ENCODE data around the gene DHODH.

The DHODH gene

GRCh38 chr16:72018470-72018869 is 9.9 kb downstream of the DHODH start:
- Histone ChIP-seq H3K23ac (ENCODE audit: low read depth, low read length, poor library complexity) (no peak overlapping the region), H3K4me2 (ENCODE audit: insufficient read depth, low read length, poor library complexity, severe bottlenecking) (no peak overlapping the region), H3K9ac (ENCODE audit: low read depth, low read length, poor library complexity) (no peak overlapping the region), H3K9me3 (replicated peaks in 1 of 2; ENCODE audit: control insufficient read depth in 2 of 2, insufficient read depth in 1 of 2, low read depth in 1 of 2, low read length in 2 of 2) (no peaks in the 10 kb centered on the region), H3K18ac (ENCODE audit: low read length) (no peak overlapping the region), H2AFZ (ENCODE audit: low read length) (no peak overlapping the region), H3K27me3 (ENCODE audit: control insufficient read depth in 3 of 3, insufficient read depth in 3 of 3, low read depth in 1 of 3, low read length in 3 of 3) (no peaks in the 10 kb centered on the region), H2BK15ac (ENCODE audit: low read length) (no peak overlapping the region), H3K4me1 (ENCODE audit: control insufficient read depth in 2 of 2, insufficient read depth in 1 of 2, low read depth in 1 of 2, low read length in 2 of 2) (peaks cover 0 to 2% of the 10 kb centered on the region in 2 donors), H3K14ac (ENCODE audit: low read length) (no peak overlapping the region), H4K91ac (ENCODE audit: low read depth, low read length, poor library complexity) (no peak overlapping the region), H2BK120ac (ENCODE audit: low read depth, low read length) (no peak overlapping the region), H3K27ac (replicated peaks; ENCODE audit: low read length) (no peak overlapping the region), H3K4ac (ENCODE audit: low read length) (no peak overlapping the region), H3K79me1 (ENCODE audit: low read depth, low read length) (peaks cover 2% of the 10 kb centered on the region), H3K4me3 (ENCODE audit: low read length in 2 of 2) (no peak overlapping the region), H3K36me3 (replicated peaks in 1 of 2; ENCODE audit: control insufficient read depth in 2 of 2, insufficient read depth in 2 of 2, low read length in 2 of 2) (peaks cover 19 to 87% of the 10 kb centered on the region in 2 donors), H2BK12ac (ENCODE audit: low read length) (no peak overlapping the region), H2BK5ac (ENCODE audit: low read length) (no peak overlapping the region), H2AK5ac (ENCODE audit: low read depth, low read length) (no peak overlapping the region), H4K8ac (ENCODE audit: low read depth, low read length) (no peak overlapping the region)
- WGBS, 2 donors (ENCODE audit: extremely low coverage in 2 of 2, insufficient read length in 2 of 2, insufficient replicate concordance in 1 of 2), result no CpG with 5 or more reads among the region's 9 CpGs
- DNase-seq (ENCODE audit: low spot score), result no peak

- no peak overlapping the region for H3K4ac ChIP-seq (ENCODE audit: low read length)
- peaks cover 3% of the 10 kb centered on the region for H3K79me1 ChIP-seq (ENCODE audit: low read depth, low read length)
- H3K36me3 ChIP-seq (replicated peaks in 1 of 2; ENCODE audit: control insufficient read depth in 2 of 2, insufficient read depth in 2 of 2, low read length in 2 of 2), result peaks cover 26 to 91% of the 10 kb centered on the region in 2 donors
- H3K27me3 ChIP-seq (ENCODE audit: control insufficient read depth in 3 of 3, insufficient read depth in 3 of 3, low read depth in 1 of 3, low read length in 3 of 3), result no peaks in the 10 kb centered on the region
- H2AFZ ChIP-seq (ENCODE audit: low read length), result no peak overlapping the region
- H4K91ac ChIP-seq (ENCODE audit: low read depth, low read length, poor library complexity), result no peak overlapping the region
- H3K27ac ChIP-seq (replicated peaks; ENCODE audit: low read length), result no peak overlapping the region
- H4K8ac ChIP-seq (ENCODE audit: low read depth, low read length), result peak overlapping the region; percentile 88
- WGBS, 2 donors (ENCODE audit: extremely low coverage in 2 of 2, insufficient read length in 2 of 2, insufficient replicate concordance in 1 of 2), result no CpG with 5 or more reads among the region's 15 CpGs
- H3K14ac ChIP-seq (ENCODE audit: low read length), result no peak overlapping the region
- H3K9ac ChIP-seq (ENCODE audit: low read depth, low read length, poor library complexity), result no peak overlapping the region
- no peak overlapping the region for H3K4me3 ChIP-seq (ENCODE audit: low read length in 2 of 2)
- H2BK120ac ChIP-seq (ENCODE audit: low read depth, low read length), result no peak overlapping the region
- H2BK5ac ChIP-seq (ENCODE audit: low read length), result no peak overlapping the region
- no peak overlapping the region for H3K18ac ChIP-seq (ENCODE audit: low read length)
- DNase-seq (ENCODE audit: low spot score), result peak; percentile 8
- no peak overlapping the region for H2BK12ac ChIP-seq (ENCODE audit: low read length)
- no peak overlapping the region for H2BK15ac ChIP-seq (ENCODE audit: low read length)
- no peak overlapping the region for H2AK5ac ChIP-seq (ENCODE audit: low read depth, low read length)
- no peaks in the 10 kb centered on the region for H3K9me3 ChIP-seq (replicated peaks in 1 of 2; ENCODE audit: control insufficient read depth in 2 of 2, insufficient read depth in 1 of 2, low read depth in 1 of 2, low read length in 2 of 2)
- H3K23ac ChIP-seq (ENCODE audit: low read depth, low read length, poor library complexity), result no peak overlapping the region
- peaks cover 0 to 2% of the 10 kb centered on the region in 2 donors for H3K4me1 ChIP-seq (ENCODE audit: control insufficient read depth in 2 of 2, insufficient read depth in 1 of 2, low read depth in 1 of 2, low read length in 2 of 2)
- no peak overlapping the region for H3K4me2 ChIP-seq (ENCODE audit: insufficient read depth, low read length, poor library complexity, severe bottlenecking)
These were observed 12.5 kb downstream of the DHODH start for GRCh38 chr16:72021043-72021442.

DNA sequence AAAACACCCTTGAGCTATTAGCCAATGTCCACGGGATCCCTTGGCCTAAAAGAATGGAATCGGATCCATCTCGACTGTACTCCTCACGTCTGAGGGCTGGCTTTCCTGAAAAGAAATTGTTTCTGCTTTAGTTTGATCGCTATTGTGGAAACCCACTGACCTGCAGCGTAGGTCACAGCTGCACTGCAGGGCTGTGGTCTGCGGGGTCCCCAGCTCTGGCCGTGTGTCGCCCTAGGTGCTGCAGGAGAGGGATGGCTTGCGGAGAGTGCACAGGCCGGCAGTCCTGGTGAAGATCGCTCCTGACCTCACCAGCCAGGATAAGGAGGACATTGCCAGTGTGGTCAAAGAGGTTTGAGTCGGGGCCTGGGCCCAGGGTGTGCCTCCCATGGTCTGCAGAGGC is 13.6 kb downstream of the DHODH start:
- Histone ChIP-seq H3K23ac (ENCODE audit: low read depth, low read length, poor library complexity) (no peak overlapping the region), H3K4ac (ENCODE audit: low read length) (no peak overlapping the region), H2BK15ac (ENCODE audit: low read length) (no peak overlapping the region)

DNA sequence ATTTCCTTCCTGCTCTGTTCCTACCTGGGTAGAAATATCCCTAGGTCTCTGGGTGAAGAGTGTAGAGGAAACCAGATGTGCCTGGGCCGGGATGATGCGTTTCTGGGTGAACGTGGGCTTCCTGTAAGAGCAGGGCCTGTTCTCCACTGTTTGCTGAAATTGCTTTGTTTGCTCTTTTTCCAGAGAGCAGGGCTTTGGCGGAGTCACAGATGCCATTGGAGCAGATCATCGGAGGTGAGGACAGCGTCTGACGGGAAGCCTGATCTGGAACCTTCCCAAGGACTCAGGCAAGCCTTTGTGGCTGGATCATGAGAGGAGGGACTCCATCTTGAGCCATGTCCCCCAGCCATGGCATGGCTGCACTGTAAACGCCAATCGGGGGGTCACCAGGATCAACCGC is 15.4 kb downstream of the DHODH start:
- no CpG with 5 or more reads among the region's 10 CpGs for WGBS, 2 donors (ENCODE audit: extremely low coverage in 2 of 2, insufficient read length in 2 of 2, insufficient replicate concordance in 1 of 2)
- Histone ChIP-seq H4K91ac (ENCODE audit: low read depth, low read length, poor library complexity) (no peak overlapping the region), H3K27ac (replicated peaks; ENCODE audit: low read length) (no peak overlapping the region)

More for the DNA sequence above, 13.6 kb downstream of the DHODH start:
- no peak for DNase-seq (ENCODE audit: low spot score)
- Histone ChIP-seq H2BK120ac (ENCODE audit: low read depth, low read length) (no peak overlapping the region), H2BK5ac (ENCODE audit: low read length) (no peak overlapping the region), H3K4me1 (ENCODE audit: control insufficient read depth in 2 of 2, insufficient read depth in 1 of 2, low read depth in 1 of 2, low read length in 2 of 2) (peaks cover 0 to 2% of the 10 kb centered on the region in 2 donors), H3K9me3 (replicated peaks in 1 of 2; ENCODE audit: control insufficient read depth in 2 of 2, insufficient read depth in 1 of 2, low read depth in 1 of 2, low read length in 2 of 2) (no peaks in the 10 kb centered on the region), H2AK5ac (ENCODE audit: low read depth, low read length) (no peak overlapping the region), H3K4me3 (ENCODE audit: low read length in 2 of 2) (no peak overlapping the region), H3K9ac (ENCODE audit: low read depth, low read length, poor library complexity) (peak overlapping the region; percentile 24), H2AFZ (ENCODE audit: low read length) (no peak overlapping the region), H4K8ac (ENCODE audit: low read depth, low read length) (no peak overlapping the region), H3K14ac (ENCODE audit: low read length) (no peak overlapping the region), H4K91ac (ENCODE audit: low read depth, low read length, poor library complexity) (no peak overlapping the region), H3K36me3 (replicated peaks in 1 of 2; ENCODE audit: control insufficient read depth in 2 of 2, insufficient read depth in 2 of 2, low read length in 2 of 2) (peaks cover 27 to 81% of the 10 kb centered on the region in 2 donors), H2BK12ac (ENCODE audit: low read length) (no peak overlapping the region), H3K27me3 (ENCODE audit: control insufficient read depth in 3 of 3, insufficient read depth in 3 of 3, low read depth in 1 of 3, low read length in 3 of 3) (no peaks in the 10 kb centered on the region), H3K18ac (ENCODE audit: low read length) (no peak overlapping the region), H3K27ac (replicated peaks; ENCODE audit: low read length) (no peak overlapping the region), H3K4me2 (ENCODE audit: insufficient read depth, low read length, poor library complexity, severe bottlenecking) (no peak overlapping the region), H3K79me1 (ENCODE audit: low read depth, low read length) (peaks cover 3% of the 10 kb centered on the region)
- WGBS, 2 donors (ENCODE audit: extremely low coverage in 2 of 2, insufficient read length in 2 of 2, insufficient replicate concordance in 1 of 2), result no CpG with 5 or more reads among the region's 13 CpGs

More for the DNA sequence above, 15.4 kb downstream of the DHODH start:
- Histone ChIP-seq H3K27me3 (ENCODE audit: control insufficient read depth in 3 of 3, insufficient read depth in 3 of 3, low read depth in 1 of 3, low read length in 3 of 3) (no peaks in the 10 kb centered on the region), H3K36me3 (replicated peaks in 1 of 2; ENCODE audit: control insufficient read depth in 2 of 2, insufficient read depth in 2 of 2, low read length in 2 of 2) (peaks cover 25 to 66% of the 10 kb centered on the region in 2 donors), H3K4me1 (ENCODE audit: control insufficient read depth in 2 of 2, insufficient read depth in 1 of 2, low read depth in 1 of 2, low read length in 2 of 2) (peaks cover 0 to 2% of the 10 kb centered on the region in 2 donors), H3K9ac (ENCODE audit: low read depth, low read length, poor library complexity) (no peak overlapping the region), H2AFZ (ENCODE audit: low read length) (no peak overlapping the region), H3K14ac (ENCODE audit: low read length) (no peak overlapping the region), H2AK5ac (ENCODE audit: low read depth, low read length) (no peak overlapping the region), H4K8ac (ENCODE audit: low read depth, low read length) (no peak overlapping the region), H3K4me2 (ENCODE audit: insufficient read depth, low read length, poor library complexity, severe bottlenecking) (no peak overlapping the region), H3K4me3 (ENCODE audit: low read length in 2 of 2) (no peak overlapping the region), H3K18ac (ENCODE audit: low read length) (no peak overlapping the region), H2BK15ac (ENCODE audit: low read length) (no peak overlapping the region), H3K9me3 (replicated peaks in 1 of 2; ENCODE audit: control insufficient read depth in 2 of 2, insufficient read depth in 1 of 2, low read depth in 1 of 2, low read length in 2 of 2) (no peaks in the 10 kb centered on the region), H3K4ac (ENCODE audit: low read length) (no peak overlapping the region), H2BK120ac (ENCODE audit: low read depth, low read length) (no peak overlapping the region), H3K79me1 (ENCODE audit: low read depth, low read length) (peaks cover 3% of the 10 kb centered on the region), H3K23ac (ENCODE audit: low read depth, low read length, poor library complexity) (no peak overlapping the region), H2BK12ac (ENCODE audit: low read length) (no peak overlapping the region), H2BK5ac (ENCODE audit: low read length) (no peak overlapping the region)
- no peak for DNase-seq (ENCODE audit: low spot score)
